OCI-LY7 (cell line): ENCODE measurements around the gene ADAMTS9.

ENCODE experiments used
- EZH2phosphoT487 ChIP-seq: fragments of 200-600 bp; sonication (generic); IDR thresholded peaks from 2 replicates; pipeline ENCODE4 v1.6.1; 2018; ENCODE audit warnings: low read depth, borderline replicate concordance, mild to moderate bottlenecking, mixed run types, antibody characterized with exemption, low read length, moderate library complexity, mixed read lengths
- TF ChIP-seq, protein P1 (sequence below): fragments of 200-600 bp; sonication (generic); conservative IDR thresholded peaks from 2 replicates; pipeline ENCODE4 v1.5.1; 2014; ENCODE audit warnings: mild to moderate bottlenecking, antibody characterized with exemption, low read length, moderate library complexity, mixed read lengths

DNA sequence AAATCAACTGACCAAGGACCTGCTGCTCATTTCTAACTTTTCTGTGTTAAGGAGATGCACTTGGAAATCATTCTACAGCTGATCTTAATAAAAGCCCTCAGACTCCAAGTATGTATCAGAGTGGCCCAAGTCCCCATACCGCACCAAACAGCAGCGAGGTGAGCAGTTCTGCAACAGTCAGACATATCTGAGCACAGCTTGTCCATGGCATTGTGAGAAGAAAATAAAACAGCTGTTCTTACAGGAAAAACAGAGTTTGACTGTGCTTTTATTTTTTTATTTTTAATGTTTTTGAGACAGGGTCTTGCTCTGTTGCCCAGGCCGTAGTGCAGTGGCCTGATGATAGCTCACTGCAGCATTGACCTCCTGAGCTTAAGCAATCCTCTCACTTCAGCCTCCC lies 131.8 kb downstream of the ADAMTS9 start:
- TF ChIP-seq, protein P1, sequence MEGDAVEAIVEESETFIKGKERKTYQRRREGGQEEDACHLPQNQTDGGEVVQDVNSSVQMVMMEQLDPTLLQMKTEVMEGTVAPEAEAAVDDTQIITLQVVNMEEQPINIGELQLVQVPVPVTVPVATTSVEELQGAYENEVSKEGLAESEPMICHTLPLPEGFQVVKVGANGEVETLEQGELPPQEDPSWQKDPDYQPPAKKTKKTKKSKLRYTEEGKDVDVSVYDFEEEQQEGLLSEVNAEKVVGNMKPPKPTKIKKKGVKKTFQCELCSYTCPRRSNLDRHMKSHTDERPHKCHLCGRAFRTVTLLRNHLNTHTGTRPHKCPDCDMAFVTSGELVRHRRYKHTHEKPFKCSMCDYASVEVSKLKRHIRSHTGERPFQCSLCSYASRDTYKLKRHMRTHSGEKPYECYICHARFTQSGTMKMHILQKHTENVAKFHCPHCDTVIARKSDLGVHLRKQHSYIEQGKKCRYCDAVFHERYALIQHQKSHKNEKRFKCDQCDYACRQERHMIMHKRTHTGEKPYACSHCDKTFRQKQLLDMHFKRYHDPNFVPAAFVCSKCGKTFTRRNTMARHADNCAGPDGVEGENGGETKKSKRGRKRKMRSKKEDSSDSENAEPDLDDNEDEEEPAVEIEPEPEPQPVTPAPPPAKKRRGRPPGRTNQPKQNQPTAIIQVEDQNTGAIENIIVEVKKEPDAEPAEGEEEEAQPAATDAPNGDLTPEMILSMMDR: no peak
- no peak for TF ChIP-seq EZH2phosphoT487
